Measurements from ENCODE around the gene RFC5.
"Not testable (repeated sequence)": the region's sequence is repeated elsewhere in the genome, so short reads cannot be mapped to it uniquely, and the experiment has no call there.

RFC5 gene

GRCh38 chr12:118015306-118015705 lies 1.2 kb upstream of the RFC5 start:
- no peak for DNase-seq (ENCODE audit: low spot score)

GRCh38 chr12:118015944-118016343 lies 559 bp upstream of the RFC5 start:
- no peak for DNase-seq (ENCODE audit: low spot score)

GRCh38 chr12:118017926-118018325 lies 1.4 kb downstream of the RFC5 start:
- no peak for DNase-seq (ENCODE audit: low spot score)

GRCh38 chr12:118020036-118020435 lies 3.5 kb downstream of the RFC5 start:
- no peak for DNase-seq (ENCODE audit: low spot score)

- DNase-seq (ENCODE audit: low spot score) = not testable (repeated sequence)
These were observed 5.7 kb downstream of the RFC5 start for GRCh38 chr12:118022097-118022727.

GRCh38 chr12:118022728-118023109 lies 6.2 kb downstream of the RFC5 start:
- no peak for DNase-seq (ENCODE audit: low spot score)

GRCh38 chr12:118023301-118023860 lies 6.9 kb downstream of the RFC5 start:
- no peak for DNase-seq (ENCODE audit: low spot score)

GRCh38 chr12:118025168-118025567 lies 8.7 kb downstream of the RFC5 start:
- no peak for DNase-seq (ENCODE audit: low spot score)

GRCh38 chr12:118029166-118029565 lies 12.7 kb downstream of the RFC5 start:
- DNase-seq (ENCODE audit: low spot score) = no peak

- no peak for DNase-seq (ENCODE audit: low spot score)
These were observed 15.7 kb downstream of the RFC5 start for GRCh38 chr12:118032188-118032587.

- no peak for DNase-seq (ENCODE audit: low spot score)
These were observed 16.8 kb downstream of the RFC5 start for GRCh38 chr12:118033323-118033722.

GRCh38 chr12:118033902-118034301 lies 17.4 kb downstream of the RFC5 start:
- DNase-seq (ENCODE audit: low spot score) = no peak

- DNase-seq (ENCODE audit: low spot score) = peak; percentile 24
These were observed 18.1 kb downstream of the RFC5 start for GRCh38 chr12:118034429-118035189.

GRCh38 chr12:118035190-118036041 lies 18.9 kb downstream of the RFC5 start:
- DNase-seq (ENCODE audit: low spot score) = no peak

GRCh38 chr12:118036672-118037411 lies 20.3 kb downstream of the RFC5 start:
- DNase-seq (ENCODE audit: low spot score) = no peak

GRCh38 chr12:118038137-118038536 lies 21.6 kb downstream of the RFC5 start:
- no peak for DNase-seq (ENCODE audit: low spot score)

GRCh38 chr12:118042091-118042490 lies 25.6 kb downstream of the RFC5 start:
- no peak for DNase-seq (ENCODE audit: low spot score)

- no peak for DNase-seq (ENCODE audit: low spot score)
These were observed 27.6 kb downstream of the RFC5 start for GRCh38 chr12:118044075-118044474.

GRCh38 chr12:118044577-118044976 lies 28.1 kb downstream of the RFC5 start:
- no peak for DNase-seq (ENCODE audit: low spot score)

- DNase-seq (ENCODE audit: low spot score) = no peak
These were observed 29.9 kb downstream of the RFC5 start for GRCh38 chr12:118046430-118046829.

- DNase-seq (ENCODE audit: low spot score) = no peak
These were observed 34.7 kb downstream of the RFC5 start for GRCh38 chr12:118050972-118051910.

Measured in iPS-NIHi11 (cell line).